ENCODE measurements around the gene GAS6.
"Not testable (repeated sequence)": the region's sequence is repeated elsewhere in the genome, so short reads cannot be mapped to it uniquely, and the experiment has no call there.

Gene GAS6

GRCh38 chr13:113792236-113792770, 71.6 kb downstream of the GAS6 start:
- no peak for TF ChIP-seq CTCF (IDR thresholded peaks at IDR 0.05; ENCODE audit: insufficient read depth, low read length, missing control alignments)
- H3K4me3 ChIP-seq (ENCODE audit: low read depth, low read length), result no peak overlapping the region
- ChIA-PET POLR2A (no interaction called here), CTCF (no interaction called here)
- no peak for DNase-seq (ENCODE audit: low read depth, low spot score)

- CTCF ChIA-PET, result no interaction called here
Measured at GRCh38 chr13:113791761-113792160, 72.1 kb downstream of the GAS6 start.

DNA sequence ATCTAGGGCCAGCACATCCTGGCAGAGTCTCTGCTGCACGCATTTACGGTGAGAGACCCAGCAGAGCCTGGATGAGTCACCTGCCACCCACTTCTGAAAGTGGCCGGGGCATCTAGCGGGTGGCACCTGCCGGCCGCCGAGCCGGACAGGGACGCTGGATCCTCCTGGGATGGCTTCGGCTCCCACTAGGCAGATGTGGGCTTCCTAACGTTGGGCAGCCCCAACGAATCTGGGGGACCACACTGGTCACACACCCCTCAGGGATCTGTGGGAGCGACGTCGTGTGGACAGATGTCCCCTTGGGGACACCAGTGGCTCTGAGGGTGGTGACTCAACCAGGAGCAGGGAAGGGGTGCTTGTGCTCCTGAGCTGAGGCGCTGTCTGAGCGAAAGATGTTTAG, 72.7 kb downstream of the GAS6 start:
- no peak for DNase-seq (ENCODE audit: low read depth, low spot score)
- TF ChIP-seq CTCF (IDR thresholded peaks at IDR 0.05; ENCODE audit: insufficient read depth, low read length, missing control alignments), result no peak
- ChIA-PET CTCF (no interaction called here), POLR2A (no interaction called here)
- no peak overlapping the region for H3K4me3 ChIP-seq (ENCODE audit: low read depth, low read length)

More at GRCh38 chr13:113791761-113792160, 72.1 kb downstream of the GAS6 start:
- POLR2A ChIA-PET, result no interaction called here
- H3K4me3 ChIP-seq (ENCODE audit: low read depth, low read length), result no peak overlapping the region
- no peak for DNase-seq (ENCODE audit: low read depth, low spot score)
- TF ChIP-seq CTCF (IDR thresholded peaks at IDR 0.05; ENCODE audit: insufficient read depth, low read length, missing control alignments), result no peak

DNA sequence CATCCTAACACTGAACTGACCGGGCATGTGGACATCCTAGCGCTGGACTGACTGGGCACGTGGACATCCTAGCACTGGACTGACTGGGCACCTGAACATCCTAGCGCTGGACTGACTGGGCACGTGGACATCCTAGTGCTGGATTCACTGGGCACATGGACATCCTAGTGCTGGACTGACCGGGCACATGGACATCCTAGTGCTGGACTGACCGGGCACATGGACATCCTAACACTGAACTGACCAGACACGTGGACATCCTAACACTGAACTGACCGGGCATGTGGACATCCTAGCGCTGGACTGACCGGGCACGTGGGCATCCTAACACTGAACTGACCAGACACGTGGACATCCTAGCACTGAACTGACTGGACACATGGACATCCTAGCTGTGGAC, 73.9 kb downstream of the GAS6 start:
- CTCF ChIA-PET; DNase-seq (ENCODE audit: low read depth, low spot score); POLR2A ChIA-PET: not testable (repeated sequence)

GRCh38 chr13:113789167-113789566, 74.7 kb downstream of the GAS6 start:
- ChIA-PET CTCF (no interaction called here), POLR2A (no interaction called here)
- no peak for DNase-seq (ENCODE audit: low read depth, low spot score)
- no peak for TF ChIP-seq CTCF (IDR thresholded peaks at IDR 0.05; ENCODE audit: insufficient read depth, low read length, missing control alignments)
- H3K4me3 ChIP-seq (ENCODE audit: low read depth, low read length), result no peak overlapping the region

More for the DNA sequence above, 73.9 kb downstream of the GAS6 start:
- H3K4me3 ChIP-seq (ENCODE audit: low read depth, low read length), result not testable (repeated sequence)

- POLR2A ChIA-PET, result no interaction called here
- DNase-seq (ENCODE audit: low read depth, low spot score), result no peak
- CTCF ChIA-PET, result no interaction called here
- no peak for TF ChIP-seq CTCF (IDR thresholded peaks at IDR 0.05; ENCODE audit: insufficient read depth, low read length, missing control alignments)
- no peak overlapping the region for H3K4me3 ChIP-seq (ENCODE audit: low read depth, low read length)
Measured at GRCh38 chr13:113788413-113789135, 75.3 kb downstream of the GAS6 start.

DNA sequence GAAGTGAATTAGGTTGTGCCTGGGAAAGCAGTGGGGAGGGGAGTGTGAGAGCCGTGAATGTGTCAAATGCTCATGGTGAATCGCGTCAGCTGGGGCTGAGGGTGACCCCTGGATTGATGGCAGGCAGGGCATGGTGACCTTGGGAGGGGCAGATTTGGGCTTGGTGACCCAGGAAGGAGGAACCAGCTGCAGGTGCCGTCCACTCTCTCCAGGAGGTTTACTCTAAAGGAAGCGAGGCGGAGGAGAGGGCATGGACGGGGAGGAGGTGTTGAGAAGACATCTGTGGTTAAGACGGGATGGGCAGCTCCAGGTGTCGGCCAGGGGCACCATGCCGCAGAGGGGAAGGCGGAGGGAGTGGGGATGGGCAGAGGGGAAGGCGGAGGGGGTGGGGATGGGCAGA, 76.2 kb downstream of the GAS6 start:
- ChIA-PET POLR2A (no interaction called here), CTCF (no interaction called here)
- TF ChIP-seq CTCF (IDR thresholded peaks at IDR 0.05; ENCODE audit: insufficient read depth, low read length, missing control alignments), result no peak
- DNase-seq (ENCODE audit: low read depth, low spot score), result no peak
- H3K4me3 ChIP-seq (ENCODE audit: low read depth, low read length), result no peak overlapping the region

Data from AG04449 (cell line).